HG02884 (cell line): ENCODE measurements around the gene PDE8A.

ENCODE experiments used
- ATAC-seq: cut with Tn5 transposase; IDR thresholded peaks from one replicate; pipeline ENCODE4 v1.9.1; 2021; ENCODE audit warnings: mild to moderate bottlenecking, moderate library complexity; ENCODE audit not compliant: unreplicated experiment

Gene PDE8A

DNA sequence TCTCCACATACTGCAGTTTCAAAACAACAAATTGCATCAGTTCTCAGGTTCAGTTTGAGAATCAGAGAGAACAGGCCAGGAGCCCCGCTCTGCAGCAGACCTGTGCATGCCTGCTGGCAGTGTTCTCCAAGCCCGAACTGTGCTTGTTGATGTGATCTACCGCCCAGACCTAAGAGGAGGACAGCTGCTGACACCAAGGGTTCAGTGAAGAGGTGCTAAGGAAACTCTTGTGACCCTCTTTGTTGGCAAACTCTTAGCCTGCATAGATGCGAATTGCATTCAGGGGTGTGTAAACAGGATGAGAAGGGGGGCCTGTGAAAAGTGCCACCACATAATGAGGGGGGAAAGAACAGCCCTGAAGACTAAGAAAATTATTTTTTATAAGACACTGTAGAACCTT is 89.8 kb downstream of the PDE8A start:
- no peak for ATAC-seq

DNA sequence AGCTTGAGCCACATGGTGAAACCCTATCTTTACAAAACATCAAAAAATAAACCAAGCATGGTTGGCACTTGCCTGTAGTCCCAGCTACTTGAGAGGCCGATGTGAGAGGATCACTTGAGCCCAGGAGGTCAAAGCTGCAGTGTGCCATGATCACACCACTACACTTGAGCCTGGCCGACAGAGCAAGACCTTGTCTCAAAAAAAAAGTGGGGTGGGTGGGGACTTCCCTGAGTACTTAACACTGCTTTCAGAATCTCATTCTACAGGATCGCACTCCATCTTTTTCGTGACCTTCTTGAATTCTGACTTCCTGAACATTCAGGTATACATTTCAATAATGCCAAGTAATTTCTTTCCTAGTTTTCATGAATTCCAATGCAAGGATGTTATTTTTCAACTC is 91.3 kb downstream of the PDE8A start:
- no peak for ATAC-seq

DNA sequence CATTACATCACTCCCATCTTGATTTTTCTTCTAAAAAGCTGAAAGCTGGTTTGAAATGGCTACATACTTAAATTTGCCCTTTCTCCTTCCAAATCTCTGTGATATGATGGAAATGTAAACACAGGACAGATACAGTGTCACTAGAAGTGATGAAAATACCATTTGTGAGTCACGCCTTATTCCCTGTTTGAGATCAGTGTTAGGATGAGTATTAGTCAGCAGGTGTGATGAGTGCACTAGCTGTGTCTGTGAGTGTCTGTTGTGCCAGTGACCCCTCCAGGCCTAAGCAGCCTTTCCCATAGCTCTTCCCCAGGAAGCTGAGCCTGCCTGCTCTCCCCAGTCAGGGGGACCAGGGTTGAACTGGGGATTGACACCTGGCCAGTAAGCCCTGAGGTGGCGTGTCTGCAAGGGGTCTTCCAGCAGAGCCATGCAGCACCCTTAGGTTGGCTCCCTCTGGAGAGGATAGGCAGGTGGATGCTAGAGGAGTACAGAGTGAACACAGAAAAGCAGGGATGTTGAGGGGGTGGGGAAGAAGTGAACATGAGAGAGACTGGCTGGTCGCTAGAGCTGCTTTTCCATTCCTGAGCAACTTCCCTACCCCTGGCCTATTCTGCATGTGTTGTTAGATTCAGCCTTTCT is 92.0 kb downstream of the PDE8A start:
- peak; percentile 79 for ATAC-seq

DNA sequence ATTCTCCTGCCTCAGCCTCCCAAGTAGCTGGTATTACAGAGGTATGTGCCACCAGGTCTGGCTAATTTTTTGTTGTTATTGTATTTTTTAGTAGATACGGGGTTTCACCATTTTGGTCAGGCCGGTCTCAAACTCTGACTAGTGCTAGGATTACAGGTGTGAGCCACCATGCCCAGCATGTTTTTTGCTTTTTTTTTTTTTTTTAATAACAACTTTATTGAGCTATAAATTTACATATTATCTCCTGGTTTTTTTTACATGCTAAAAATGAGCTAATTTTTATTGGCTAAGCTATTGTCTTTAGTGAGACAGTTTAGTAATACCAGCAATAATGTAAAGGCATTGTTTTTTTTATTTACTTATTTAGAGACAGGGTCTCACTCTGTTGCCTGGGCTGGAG is 105.2 kb downstream of the PDE8A start:
- ATAC-seq: no peak

DNA sequence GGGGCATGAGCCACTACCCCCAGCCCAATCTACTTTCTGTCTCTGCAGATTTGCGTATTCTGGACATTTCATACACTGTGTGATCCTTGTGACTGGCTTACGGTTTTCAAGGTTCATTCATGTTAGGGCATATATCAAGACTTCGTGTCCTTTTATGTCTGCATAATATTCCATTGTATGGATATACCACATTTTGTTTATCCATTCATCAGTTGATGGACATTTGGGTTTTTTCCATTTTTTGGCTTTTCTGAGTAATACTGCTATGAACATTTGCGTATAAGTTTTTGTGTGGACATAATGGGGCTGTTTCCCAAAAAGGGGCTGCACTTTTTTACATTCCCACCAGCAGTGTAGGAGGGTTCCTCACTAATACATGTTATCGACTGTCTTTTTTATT is 106.6 kb downstream of the PDE8A start:
- no peak for ATAC-seq

DNA sequence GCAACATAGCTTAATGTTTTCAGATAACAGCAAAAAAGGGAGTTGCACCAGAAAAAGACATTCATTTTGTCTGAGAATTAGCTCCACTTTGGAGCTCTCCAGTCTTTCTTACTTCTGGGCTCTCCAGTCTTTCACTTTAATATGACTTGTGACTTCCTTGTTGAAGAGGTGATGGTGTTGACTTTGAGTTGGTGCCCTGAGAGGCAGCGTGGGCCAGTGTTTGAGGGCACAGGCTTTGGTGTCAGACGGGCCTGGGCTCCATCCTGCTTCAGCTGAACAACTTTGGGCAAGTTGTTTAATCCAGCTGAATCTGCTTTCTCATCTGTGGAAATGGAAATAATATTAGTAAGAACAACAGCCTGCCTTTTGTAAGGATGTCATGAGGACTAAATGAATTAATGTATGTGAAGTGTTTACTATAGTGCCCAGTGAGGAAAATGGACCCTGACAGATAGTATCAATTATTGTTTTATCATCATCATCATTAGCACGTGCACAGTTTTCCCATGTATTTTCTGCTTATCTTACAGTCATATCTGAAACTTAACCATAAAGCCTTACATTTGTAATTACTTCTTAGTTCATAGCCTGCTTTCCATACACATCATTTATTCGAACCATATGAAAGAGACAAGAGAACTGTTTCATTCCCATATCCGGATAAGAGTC is 108.4 kb downstream of the PDE8A start:
- no peak for ATAC-seq

DNA sequence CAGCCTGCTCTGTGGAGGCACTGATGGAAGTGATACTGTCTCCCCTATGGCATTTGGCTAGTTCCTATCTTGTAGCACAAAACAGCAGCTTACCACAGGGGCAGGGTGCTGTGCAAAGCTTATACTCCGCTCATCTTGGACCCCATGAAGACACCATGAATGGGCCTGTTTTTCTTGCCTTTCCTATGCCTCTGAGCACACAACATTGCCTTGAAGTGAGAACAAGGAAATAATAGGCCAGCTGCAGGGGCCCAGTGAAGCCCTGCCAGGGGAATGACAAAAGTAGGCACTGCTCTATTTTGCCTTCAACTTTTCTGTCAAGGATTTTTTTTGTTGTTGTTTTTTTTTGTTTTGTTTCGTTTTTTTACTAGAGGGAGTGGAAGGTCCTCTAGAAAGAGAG is 110.3 kb downstream of the PDE8A start:
- ATAC-seq: no peak

DNA sequence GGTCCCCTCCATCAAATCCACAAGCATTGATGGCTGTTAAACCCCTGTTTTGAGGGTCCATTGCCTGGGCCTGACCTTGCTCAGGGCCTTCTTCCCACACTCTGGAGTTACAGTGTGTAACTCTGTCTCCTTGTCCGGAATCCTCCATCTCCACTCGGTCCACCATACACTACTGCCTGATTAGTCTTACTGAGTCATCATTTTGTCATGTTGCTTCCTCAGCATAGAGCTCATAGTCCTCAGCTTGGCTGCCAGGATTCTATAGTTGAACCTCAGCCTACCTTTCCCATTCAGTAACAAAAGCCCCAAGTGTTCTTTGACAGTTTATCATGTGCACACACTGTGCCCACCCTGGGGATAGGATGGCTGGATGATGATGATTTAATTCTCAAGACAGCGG is 113.0 kb downstream of the PDE8A start:
- no peak for ATAC-seq

DNA sequence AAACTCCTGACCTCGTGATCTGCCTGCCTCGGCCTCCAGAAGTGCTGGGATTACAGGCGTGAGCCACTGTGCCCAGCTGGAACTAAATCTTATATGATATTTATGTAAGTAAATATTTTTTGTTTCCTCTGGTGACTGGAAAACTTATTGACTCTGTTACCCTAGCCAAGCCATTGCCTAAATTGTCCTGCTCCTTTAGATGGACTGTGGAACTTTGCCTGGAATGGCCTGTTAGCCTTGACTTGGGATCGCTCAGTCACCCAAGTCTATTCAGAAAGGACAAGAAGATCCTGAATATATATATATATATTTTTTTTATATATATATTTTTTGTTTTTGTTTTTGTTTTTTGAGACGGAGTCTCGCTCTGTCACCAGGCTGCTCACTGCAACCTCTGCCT is 113.9 kb downstream of the PDE8A start:
- no peak for ATAC-seq

DNA sequence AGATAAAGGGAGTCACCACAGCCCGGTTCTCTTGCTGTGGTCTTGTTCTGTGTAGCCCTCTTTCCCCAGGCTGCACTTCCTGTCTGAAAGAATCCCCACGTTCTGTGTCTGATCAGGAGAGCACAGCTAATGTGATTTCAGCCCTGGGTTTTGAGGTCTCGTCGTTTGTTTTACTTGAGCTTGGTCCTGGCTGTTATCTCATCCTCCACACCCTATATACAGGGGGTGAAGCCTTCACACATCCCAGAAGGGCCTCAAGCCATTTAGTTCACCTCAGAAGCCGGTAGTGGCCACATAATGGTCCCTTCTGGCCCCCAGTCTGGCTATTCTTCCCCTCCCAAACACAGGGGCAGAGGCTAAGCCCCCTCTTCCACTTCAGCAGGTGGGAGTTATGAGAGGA is 115.6 kb downstream of the PDE8A start:
- no peak for ATAC-seq

DNA sequence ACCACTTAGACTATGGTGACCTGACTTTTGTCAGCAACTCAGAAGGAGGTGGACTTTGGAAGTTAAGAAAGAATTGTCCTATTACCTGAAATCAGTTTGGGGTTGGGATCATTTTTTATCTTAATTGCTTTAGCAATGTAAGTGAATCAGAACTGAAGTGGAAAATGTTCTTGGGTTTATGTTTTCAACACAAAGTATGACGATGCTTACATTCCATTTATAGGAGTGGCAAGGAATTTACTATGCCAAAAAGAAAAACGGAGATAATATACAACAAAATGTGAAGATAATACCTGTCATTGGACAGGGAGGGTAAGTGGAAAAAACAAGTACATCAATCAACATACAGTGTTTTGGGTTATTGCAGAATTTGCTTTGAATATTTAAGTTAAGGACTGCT is 116.1 kb downstream of the PDE8A start:
- ATAC-seq: no peak

DNA sequence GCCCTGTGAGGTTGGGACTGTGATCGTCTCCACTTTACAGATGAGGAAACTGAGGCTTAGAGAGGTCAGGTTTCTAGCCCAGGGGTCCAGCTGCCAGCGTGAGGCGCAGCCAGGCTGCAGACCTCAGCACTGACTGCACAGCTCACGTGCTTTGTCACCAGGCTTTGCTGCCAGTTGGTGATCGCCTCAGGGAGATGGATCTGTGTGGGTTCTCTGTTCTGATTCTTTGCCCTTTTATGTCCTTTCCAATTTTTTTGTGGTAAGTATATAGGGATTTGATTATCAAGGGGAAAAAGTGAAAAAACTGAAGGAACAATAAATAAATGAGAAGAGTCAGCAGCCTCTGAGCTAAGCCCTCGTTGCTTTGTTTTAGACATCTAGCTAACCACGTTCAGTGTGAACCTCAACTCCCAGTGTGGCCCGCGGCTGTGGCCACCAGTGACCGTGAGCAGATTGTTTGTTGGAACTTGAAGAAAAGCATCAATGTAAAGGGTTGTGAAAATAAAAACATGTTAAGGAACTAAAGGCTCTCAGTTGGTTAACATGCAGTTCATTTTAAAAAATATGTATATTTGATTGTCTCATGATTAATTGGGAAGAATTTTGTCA is 117.6 kb downstream of the PDE8A start:
- ATAC-seq: no peak

DNA sequence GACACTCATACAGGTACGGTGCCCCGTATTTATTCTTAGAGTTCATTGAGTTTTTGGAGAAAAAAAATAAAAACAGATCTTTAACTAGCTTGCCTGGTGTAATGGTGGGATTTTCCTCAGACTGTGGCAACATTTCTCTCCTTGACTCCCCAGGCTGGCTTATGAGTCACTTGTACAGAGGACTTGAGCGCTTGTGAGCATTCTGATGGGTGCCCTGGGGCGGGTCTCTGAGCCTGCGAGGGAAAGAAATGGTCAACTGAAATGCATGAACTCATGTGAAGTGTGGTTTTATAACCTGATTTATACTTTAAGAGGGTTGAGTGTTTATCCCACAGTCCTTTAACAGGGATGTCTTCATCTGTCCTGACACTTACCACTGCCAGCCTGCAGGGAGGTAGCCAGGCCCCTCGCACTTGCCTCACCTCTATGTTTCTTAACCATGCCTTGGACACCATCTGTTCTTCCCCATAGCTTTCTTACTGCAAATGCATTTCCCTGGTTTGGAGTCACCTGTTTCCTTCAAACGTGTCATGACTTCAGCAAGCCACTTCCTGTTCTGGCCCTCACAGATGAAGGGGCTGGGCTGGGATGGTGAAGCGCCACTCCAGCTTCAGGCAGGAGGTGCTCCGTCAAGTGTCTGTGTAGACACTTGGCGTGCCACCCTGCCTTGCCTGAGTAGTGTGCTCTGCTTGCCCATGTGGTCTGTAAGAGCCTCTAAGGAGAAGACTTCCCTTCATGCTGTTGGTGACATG is 118.7 kb downstream of the PDE8A start:
- ATAC-seq: no peak

DNA sequence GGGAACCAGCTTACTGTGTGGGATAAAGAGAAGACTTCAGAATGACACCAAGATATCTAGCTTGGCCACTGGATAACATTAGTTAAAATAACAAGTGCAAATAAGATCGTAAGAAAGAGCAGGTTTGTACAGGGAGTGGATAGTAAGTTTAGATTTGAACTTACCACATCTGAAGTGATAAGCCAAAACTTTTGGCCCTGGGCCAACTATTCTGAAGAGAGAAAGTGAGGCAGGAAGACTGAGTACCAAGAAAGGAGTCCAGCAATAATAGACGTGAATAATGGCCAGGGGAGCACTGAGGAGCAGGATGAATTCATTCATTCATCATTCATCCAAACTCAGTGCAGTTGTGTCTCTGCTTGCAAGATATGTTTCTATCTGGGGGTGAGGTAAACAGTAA is 122.9 kb downstream of the PDE8A start:
- no peak for ATAC-seq

DNA sequence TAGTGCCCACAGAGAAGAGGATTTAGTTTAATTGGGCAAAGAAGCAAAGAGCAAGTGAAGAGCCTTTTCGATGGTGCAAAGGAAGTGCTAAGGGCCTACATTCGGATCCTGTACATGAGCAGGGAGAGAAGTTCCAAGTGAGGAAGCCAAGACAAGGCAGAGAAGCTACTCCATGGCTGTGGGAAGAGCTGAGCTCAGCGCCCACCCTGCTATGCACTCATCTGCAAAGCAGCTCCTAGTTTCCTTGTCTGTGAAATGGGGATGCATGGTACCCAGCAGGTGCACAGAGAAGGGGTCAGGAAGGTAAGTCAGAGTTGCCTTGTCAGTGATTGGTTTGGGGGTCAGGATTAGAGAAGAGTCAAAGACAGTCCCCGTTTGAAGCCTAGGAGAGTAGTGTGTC is 126.5 kb downstream of the PDE8A start:
- ATAC-seq: no peak

DNA sequence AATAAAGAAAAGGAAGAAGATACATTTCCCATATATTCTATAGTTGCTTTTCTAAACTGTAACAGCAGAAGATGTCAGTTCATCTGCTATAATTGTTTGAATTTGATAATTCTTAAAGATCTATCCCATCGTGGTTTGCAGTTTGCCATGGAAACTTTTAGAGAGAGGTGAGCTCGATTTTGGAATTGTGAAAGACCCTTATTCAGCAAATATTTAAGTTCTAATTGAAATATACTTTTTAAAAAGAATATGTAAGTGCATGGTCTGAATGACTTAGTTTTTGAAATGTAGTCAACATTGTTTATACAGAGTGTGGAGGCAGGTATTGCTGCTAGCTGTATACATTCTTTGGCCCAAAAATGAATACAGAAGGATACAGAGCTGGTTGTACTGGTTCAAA is 127.7 kb downstream of the PDE8A start:
- no peak for ATAC-seq

DNA sequence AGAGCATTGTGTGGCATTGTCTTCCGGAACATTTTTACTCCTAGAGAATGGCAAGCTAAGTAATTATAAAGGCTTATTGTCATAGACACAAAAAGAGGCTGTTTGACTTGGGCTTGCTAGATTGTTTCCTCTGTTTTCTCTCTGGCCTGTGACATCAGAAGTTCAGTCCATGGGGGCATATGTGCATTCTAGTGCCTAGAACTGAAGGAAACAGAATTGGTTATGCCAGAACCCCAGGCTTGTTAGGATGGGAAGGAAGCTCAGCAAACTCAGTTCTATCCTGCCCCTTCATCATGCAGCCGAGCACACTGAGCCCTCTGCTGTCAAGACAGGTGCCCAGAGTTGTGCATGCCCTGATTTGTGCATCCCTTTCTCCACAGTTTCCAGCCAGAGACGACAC is 131.3 kb downstream of the PDE8A start:
- no peak for ATAC-seq

DNA sequence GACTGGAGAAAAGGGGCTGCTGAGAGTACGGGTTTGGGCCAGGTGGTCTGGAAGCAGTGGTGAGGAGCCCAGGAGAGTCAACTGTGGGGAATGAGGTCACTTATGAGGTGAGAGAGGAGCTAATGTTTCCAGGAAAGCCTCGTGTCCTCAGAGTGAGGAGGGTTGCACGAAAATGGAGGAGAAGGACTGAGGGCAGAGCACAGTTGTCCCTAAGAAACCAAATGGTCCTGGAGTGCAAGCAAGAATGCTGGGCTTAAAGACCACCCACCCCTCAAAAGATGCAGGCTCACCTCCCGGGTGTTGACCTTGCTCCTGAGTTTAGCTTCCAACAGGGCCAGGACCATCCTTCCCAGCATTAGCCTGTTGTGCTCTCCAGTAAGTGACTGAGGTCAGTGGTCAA is 133.2 kb downstream of the PDE8A start:
- ATAC-seq: no peak

DNA sequence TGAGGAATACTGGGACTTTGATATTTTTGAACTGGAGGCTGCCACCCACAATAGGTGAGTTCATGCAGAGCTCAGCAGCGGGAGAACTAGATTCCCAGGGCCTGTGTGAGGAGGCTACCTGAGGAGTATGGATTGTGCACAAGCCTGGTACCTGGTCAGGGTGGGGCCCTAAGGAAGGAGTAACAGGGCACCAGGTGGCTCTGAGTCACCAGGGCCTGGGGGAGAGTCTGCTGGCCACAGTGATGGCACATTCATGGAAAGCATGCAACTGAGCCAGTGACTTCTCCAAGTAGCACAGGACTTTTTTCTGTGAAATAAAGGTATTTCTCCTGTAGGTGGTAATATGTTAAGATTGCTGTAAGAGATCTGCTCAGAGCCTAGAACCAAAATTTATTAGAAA is 134.4 kb downstream of the PDE8A start:
- no peak for ATAC-seq

DNA sequence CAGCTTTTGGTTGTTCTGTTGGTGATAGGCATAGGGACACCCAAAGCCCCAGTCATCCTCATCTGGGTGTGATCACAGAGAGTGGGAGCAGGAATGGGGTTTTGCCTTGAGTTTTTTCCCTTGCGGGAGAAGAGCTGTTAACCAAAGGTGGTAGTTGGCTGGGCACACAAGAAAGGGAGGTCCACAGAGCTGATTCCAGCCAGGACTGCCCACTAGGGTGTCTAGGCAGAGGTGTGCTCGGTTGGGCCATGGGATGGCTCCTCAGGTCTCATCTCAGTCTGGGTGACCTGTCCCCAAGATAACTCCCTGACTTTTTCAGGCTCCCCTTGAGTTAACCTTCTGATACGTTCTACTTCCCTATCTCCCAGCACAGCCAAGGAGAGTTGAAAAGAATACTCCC is 134.8 kb downstream of the PDE8A start:
- no peak for ATAC-seq

DNA sequence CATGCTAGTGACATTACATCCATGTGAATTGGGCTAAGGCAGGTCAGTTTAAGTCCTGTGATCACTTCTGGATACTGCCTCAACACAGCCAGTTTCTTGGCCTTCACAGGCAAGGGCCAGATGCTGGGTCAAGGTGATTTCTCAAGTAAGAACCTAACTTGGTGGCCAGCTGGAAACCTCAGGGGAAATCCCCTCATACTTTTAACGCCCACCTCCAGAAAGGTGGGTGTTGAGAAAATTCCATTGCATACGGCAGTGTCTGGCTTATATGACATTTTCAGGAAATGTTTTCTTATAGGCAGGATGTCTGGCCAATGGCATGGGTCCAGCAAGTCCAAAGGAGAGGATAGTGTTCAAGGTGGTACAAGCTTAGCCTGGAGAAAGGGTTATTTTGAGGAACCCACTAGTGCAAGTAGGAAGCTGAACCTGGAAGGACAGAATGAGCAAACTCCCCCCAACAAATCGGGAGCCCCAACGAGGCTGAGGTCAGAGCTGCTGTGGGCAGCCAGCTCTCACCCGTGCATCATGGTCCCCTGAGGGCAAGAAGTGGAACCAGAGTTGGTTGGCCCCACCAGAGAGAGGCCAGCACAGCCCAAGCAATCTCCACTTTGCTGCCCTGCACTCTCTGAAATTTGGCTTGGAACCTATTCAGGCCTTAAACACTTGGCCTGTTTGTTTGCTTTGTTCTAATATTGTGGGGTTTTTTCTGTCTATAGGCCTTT is 135.4 kb downstream of the PDE8A start:
- ATAC-seq: no peak
